Prostate gland (tissue), 2 donors: ENCODE measurements around the gene HECA.

Source experiments
- POLR2A ChIP-seq: fragments of 450-650 bp; IDR thresholded peaks from one replicate; pipeline ENCODE4 v1.6.1; 2016; ENCODE audit warnings: antibody characterized with exemption, mild to moderate bottlenecking
- POLR2AphosphoS5 ChIP-seq: sonication (generic); formaldehyde crosslinking; IDR thresholded peaks from one replicate; pipeline ENCODE4 v1.6.1; 2017; ENCODE audit warnings: antibody characterized with exemption
- TF ChIP-seq, protein P1 (sequence below), 4 experiments: fragments of 200-600 bp in 2 of 4; fragments of 450-650 bp in 2 of 4; sonication (generic) in 2 of 4; IDR thresholded peaks; 1 replicate in 3 of 4; 2 replicates in 1 of 4; pipeline ENCODE4 v1.5.1; 2016 to 2019; ENCODE audit warnings: antibody characterized with exemption in 4 of 4, mild to moderate bottlenecking in 2 of 4, moderate library complexity in 2 of 4

DNA sequence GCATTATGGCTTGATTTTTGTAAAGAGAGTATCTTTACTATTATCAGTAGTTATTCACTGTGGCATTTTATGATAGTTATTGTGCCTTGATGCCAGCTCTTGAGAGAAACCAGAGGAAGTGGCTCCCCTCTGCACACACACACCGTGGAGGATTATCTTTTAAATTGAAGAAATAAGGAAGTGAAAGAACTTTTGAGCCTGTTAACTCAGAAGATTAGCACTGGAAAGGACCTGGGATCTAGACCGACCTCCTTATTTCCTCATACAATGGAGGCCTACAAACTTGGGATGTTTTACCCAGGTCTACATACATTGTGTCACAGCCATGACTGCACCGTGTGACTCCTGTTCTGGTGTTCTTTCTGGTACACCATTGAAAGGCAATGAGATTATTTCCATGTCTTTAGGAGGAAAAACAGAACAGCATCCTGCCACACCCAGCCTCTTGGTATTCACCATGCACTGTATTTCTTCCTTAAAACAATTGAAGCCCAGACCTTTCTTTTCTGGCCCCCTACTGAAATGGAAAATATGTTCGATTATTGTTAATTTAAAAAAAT is 40.6 kb downstream of the HECA start:
- TF ChIP-seq, protein P1, sequence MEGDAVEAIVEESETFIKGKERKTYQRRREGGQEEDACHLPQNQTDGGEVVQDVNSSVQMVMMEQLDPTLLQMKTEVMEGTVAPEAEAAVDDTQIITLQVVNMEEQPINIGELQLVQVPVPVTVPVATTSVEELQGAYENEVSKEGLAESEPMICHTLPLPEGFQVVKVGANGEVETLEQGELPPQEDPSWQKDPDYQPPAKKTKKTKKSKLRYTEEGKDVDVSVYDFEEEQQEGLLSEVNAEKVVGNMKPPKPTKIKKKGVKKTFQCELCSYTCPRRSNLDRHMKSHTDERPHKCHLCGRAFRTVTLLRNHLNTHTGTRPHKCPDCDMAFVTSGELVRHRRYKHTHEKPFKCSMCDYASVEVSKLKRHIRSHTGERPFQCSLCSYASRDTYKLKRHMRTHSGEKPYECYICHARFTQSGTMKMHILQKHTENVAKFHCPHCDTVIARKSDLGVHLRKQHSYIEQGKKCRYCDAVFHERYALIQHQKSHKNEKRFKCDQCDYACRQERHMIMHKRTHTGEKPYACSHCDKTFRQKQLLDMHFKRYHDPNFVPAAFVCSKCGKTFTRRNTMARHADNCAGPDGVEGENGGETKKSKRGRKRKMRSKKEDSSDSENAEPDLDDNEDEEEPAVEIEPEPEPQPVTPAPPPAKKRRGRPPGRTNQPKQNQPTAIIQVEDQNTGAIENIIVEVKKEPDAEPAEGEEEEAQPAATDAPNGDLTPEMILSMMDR (IDR thresholded peaks at IDR 0.05), result no peak
- TF ChIP-seq POLR2A (no peak), POLR2AphosphoS5 (no peak)
